PC-3 (cell line): ENCODE results near the gene MUCL3.

Experiments used
- EZH2 ChIP-seq: fragments of 300-600 bp; sonication (generic); IDR thresholded peaks from one replicate; pipeline ENCODE4 v1.6.1; 2017; ENCODE audit warnings: antibody characterized with exemption, mild to moderate bottlenecking, low read length; ENCODE audit not compliant: unreplicated experiment
- EZH2phosphoT487 ChIP-seq: fragments of 300-600 bp; sonication (generic); IDR thresholded peaks from 2 replicates; pipeline ENCODE4 v1.6.1; 2018; ENCODE audit warnings: mild to moderate bottlenecking, antibody characterized with exemption, low read length, borderline replicate concordance
- TF ChIP-seq, protein P1 (sequence below): fragments of 300-600 bp; sonication (generic); conservative IDR thresholded peaks from 2 replicates; pipeline ENCODE4 v1.5.1; 2017; ENCODE audit warnings: antibody characterized with exemption, low read depth, mild to moderate bottlenecking, low read length

- TF ChIP-seq, protein P1, sequence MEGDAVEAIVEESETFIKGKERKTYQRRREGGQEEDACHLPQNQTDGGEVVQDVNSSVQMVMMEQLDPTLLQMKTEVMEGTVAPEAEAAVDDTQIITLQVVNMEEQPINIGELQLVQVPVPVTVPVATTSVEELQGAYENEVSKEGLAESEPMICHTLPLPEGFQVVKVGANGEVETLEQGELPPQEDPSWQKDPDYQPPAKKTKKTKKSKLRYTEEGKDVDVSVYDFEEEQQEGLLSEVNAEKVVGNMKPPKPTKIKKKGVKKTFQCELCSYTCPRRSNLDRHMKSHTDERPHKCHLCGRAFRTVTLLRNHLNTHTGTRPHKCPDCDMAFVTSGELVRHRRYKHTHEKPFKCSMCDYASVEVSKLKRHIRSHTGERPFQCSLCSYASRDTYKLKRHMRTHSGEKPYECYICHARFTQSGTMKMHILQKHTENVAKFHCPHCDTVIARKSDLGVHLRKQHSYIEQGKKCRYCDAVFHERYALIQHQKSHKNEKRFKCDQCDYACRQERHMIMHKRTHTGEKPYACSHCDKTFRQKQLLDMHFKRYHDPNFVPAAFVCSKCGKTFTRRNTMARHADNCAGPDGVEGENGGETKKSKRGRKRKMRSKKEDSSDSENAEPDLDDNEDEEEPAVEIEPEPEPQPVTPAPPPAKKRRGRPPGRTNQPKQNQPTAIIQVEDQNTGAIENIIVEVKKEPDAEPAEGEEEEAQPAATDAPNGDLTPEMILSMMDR = no peak
- TF ChIP-seq EZH2 = no peak
- no peak for TF ChIP-seq EZH2phosphoT487
Observed at GRCh38 chr6:30979141-30979540, 38.4 kb downstream of the MUCL3 start.
